Measurements from ENCODE around the gene GPR3.

The GPR3 gene

GRCh38 chr1:27355683-27356082 lies 36.7 kb upstream of the GPR3 start:
- Histone ChIP-seq H3K27me3 (ENCODE audit: insufficient read depth, low read depth) (no peaks in the 10 kb centered on the region), H3K4me2 (no peak overlapping the region), H3K36me3 (ENCODE audit: insufficient read depth) (no peaks in the 10 kb centered on the region), H3K9ac (no peak overlapping the region), H3K79me2 (ENCODE audit: insufficient read depth, low read depth) (no peaks in the 10 kb centered on the region), H4K20me1 (ENCODE audit: insufficient read depth) (no peaks in the 10 kb centered on the region), H3K4me1 (ENCODE audit: low read depth, poor library complexity, severe bottlenecking) (peaks cover 7% of the 10 kb centered on the region), H2AFZ (ENCODE audit: low read depth) (no peak overlapping the region), H3K27ac (no peak overlapping the region), H3K4me3 (IDR thresholded peaks at IDR 0.05; ENCODE audit: insufficient read depth, low read depth, low read length) (no peak overlapping the region)
- TF ChIP-seq CTCF (conservative IDR thresholded peaks at IDR 0.05; ENCODE audit: low read depth, low read length): no peak

DNA sequence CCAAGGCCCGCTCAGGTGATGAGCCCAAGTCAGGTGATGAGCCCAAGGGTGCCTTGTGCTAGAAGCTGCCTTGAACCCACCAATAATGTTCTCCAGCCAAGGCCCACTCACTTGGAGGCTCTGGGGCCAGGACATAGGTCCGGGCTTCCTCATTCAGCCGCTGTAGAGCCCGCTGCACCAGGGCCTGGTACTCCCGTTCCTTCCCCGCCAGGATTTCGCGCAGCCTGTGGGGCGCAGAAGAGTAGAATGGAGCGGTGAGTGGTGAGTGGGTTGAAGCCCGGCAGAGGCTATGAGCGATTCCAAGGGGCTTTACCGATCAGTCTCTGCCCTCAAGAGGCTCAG lies 36.2 kb upstream of the GPR3 start:
- H2AFZ ChIP-seq (ENCODE audit: low read depth): no peak overlapping the region
- H3K27me3 ChIP-seq (ENCODE audit: insufficient read depth, low read depth): no peaks in the 10 kb centered on the region
- H4K20me1 ChIP-seq (ENCODE audit: insufficient read depth): no peaks in the 10 kb centered on the region
- H3K27ac ChIP-seq: no peak overlapping the region
- no peak overlapping the region for H3K4me3 ChIP-seq (IDR thresholded peaks at IDR 0.05; ENCODE audit: insufficient read depth, low read depth, low read length)
- no peak for TF ChIP-seq CTCF (conservative IDR thresholded peaks at IDR 0.05; ENCODE audit: low read depth, low read length)
- H3K4me1 ChIP-seq (ENCODE audit: low read depth, poor library complexity, severe bottlenecking): peaks cover 7% of the 10 kb centered on the region
- H3K4me2 ChIP-seq: no peak overlapping the region
- H3K79me2 ChIP-seq (ENCODE audit: insufficient read depth, low read depth): no peaks in the 10 kb centered on the region
- H3K36me3 ChIP-seq (ENCODE audit: insufficient read depth): no peaks in the 10 kb centered on the region
- H3K9ac ChIP-seq: no peak overlapping the region

DNA sequence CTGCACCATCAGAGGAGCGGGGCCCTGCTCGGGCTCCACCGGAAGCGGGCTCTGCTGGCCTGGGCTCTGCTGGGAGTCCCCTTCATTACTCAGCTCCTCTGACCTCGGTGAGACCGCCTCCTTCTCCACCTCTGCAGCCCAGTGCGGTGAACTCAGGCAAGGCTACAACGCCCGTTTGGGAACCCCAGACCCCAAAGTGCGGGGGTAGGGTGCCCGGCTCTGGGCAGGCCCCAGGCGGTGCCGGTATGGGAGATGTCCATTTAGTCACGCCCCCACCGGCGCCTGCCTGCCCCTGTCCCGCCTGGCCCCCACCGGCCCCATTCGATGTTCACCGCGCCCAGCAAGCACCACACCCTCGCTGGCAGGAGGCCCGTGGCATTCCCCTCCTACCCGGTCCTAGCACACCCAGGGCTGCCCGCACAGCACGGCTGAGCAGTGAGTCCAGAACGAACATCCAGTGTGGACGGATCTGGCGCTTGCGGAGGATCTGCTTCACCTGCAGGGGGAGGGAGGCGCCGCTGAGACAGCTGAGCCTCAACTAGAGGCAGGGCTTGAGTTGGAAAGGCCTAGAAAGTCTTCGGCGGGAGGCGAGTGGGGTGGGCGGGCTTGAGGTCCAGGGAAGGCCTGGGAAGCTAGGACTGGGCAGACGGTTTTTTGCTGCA lies 35.7 kb upstream of the GPR3 start:
- no peaks in the 10 kb centered on the region for H3K36me3 ChIP-seq (ENCODE audit: insufficient read depth)
- no peaks in the 10 kb centered on the region for H3K27me3 ChIP-seq (ENCODE audit: insufficient read depth, low read depth)
- peaks cover 7% of the 10 kb centered on the region for H3K4me1 ChIP-seq (ENCODE audit: low read depth, poor library complexity, severe bottlenecking)
- TF ChIP-seq CTCF (conservative IDR thresholded peaks at IDR 0.05; ENCODE audit: low read depth, low read length): no peak
- no peaks in the 10 kb centered on the region for H4K20me1 ChIP-seq (ENCODE audit: insufficient read depth)
- no peak overlapping the region for H3K27ac ChIP-seq
- no peaks in the 10 kb centered on the region for H3K79me2 ChIP-seq (ENCODE audit: insufficient read depth, low read depth)
- H3K4me2 ChIP-seq: peak overlapping the region; percentile 79; the same call in 1 of the 2 replicates
- no peak overlapping the region for H3K4me3 ChIP-seq (IDR thresholded peaks at IDR 0.05; ENCODE audit: insufficient read depth, low read depth, low read length)
- peak overlapping the region; percentile 79 for H2AFZ ChIP-seq (ENCODE audit: low read depth)
- H3K9ac ChIP-seq: no peak overlapping the region

GRCh38 chr1:27357281-27358037 lies 35.0 kb upstream of the GPR3 start:
- peaks cover 7% of the 10 kb centered on the region for H3K4me1 ChIP-seq (ENCODE audit: low read depth, poor library complexity, severe bottlenecking)
- H3K4me2 ChIP-seq: peak overlapping the region; percentile 79
- H3K36me3 ChIP-seq (ENCODE audit: insufficient read depth): no peaks in the 10 kb centered on the region

More at GRCh38 chr1:27357281-27358037, 35.0 kb upstream of the GPR3 start:
- Histone ChIP-seq H3K79me2 (ENCODE audit: insufficient read depth, low read depth) (no peaks in the 10 kb centered on the region), H2AFZ (ENCODE audit: low read depth) (peak overlapping the region; percentile 79), H3K27ac (no peak overlapping the region), H3K4me3 (IDR thresholded peaks at IDR 0.05; ENCODE audit: insufficient read depth, low read depth, low read length) (no peak overlapping the region), H3K9ac (no peak overlapping the region), H3K27me3 (ENCODE audit: insufficient read depth, low read depth) (no peaks in the 10 kb centered on the region), H4K20me1 (ENCODE audit: insufficient read depth) (no peaks in the 10 kb centered on the region)
- TF ChIP-seq CTCF (conservative IDR thresholded peaks at IDR 0.05; ENCODE audit: low read depth, low read length): peak; percentile 85

Data from KMS-11 (cell line).